ENCODE data around the gene EMID1. TPM values are rescaled to one million over a fixed set of nuclear protein-coding genes. Genes with fewer than 3 reads are reported as not detected.

The EMID1 gene
- total RNA-seq, 1 experiment from 2014 or later = 4.5 TPM

- no peak for DNase-seq
- no peak overlapping the region for H3K4me3 ChIP-seq (ENCODE audit: insufficient read depth, low read depth, low read length)
- H3K27me3 ChIP-seq (ENCODE audit: control insufficient read depth, insufficient read depth, low read length) = no peaks in the 10 kb centered on the region
- H3K36me3 ChIP-seq (replicated peaks; ENCODE audit: control insufficient read depth, insufficient read depth, low read length) = peaks cover 54% of the 10 kb centered on the region
These were observed 83.1 kb downstream of the EMID1 start for GRCh38 chr22:29288837-29289236.

- H3K27me3 ChIP-seq (ENCODE audit: control insufficient read depth, insufficient read depth, low read length) = no peaks in the 10 kb centered on the region
- DNase-seq = no peak
- no peak overlapping the region for H3K4me3 ChIP-seq (ENCODE audit: insufficient read depth, low read depth, low read length)
- peaks cover 52% of the 10 kb centered on the region for H3K36me3 ChIP-seq (replicated peaks; ENCODE audit: control insufficient read depth, insufficient read depth, low read length)
These were observed 84.4 kb downstream of the EMID1 start for GRCh38 chr22:29290061-29290460.

- H3K4me3 ChIP-seq (ENCODE audit: insufficient read depth, low read depth, low read length) = no peak overlapping the region
- no peak for DNase-seq
- H3K36me3 ChIP-seq (replicated peaks; ENCODE audit: control insufficient read depth, insufficient read depth, low read length) = peaks cover 58% of the 10 kb centered on the region
These were observed 85.5 kb downstream of the EMID1 start for GRCh38 chr22:29291215-29291614.

GRCh38 chr22:29292379-29292778, 86.7 kb downstream of the EMID1 start:
- Histone ChIP-seq H3K36me3 (replicated peaks; ENCODE audit: control insufficient read depth, insufficient read depth, low read length) (peaks cover 64% of the 10 kb centered on the region), H3K4me3 (ENCODE audit: insufficient read depth, low read depth, low read length) (no peak overlapping the region), H3K27me3 (ENCODE audit: control insufficient read depth, insufficient read depth, low read length) (no peaks in the 10 kb centered on the region)
- no peak for DNase-seq

More at GRCh38 chr22:29291215-29291614, 85.5 kb downstream of the EMID1 start:
- no peaks in the 10 kb centered on the region for H3K27me3 ChIP-seq (ENCODE audit: control insufficient read depth, insufficient read depth, low read length)

GRCh38 chr22:29298641-29299040, 92.9 kb downstream of the EMID1 start:
- Histone ChIP-seq H3K27me3 (ENCODE audit: control insufficient read depth, insufficient read depth, low read length) (no peaks in the 10 kb centered on the region), H3K4me3 (ENCODE audit: insufficient read depth, low read depth, low read length) (no peak overlapping the region), H3K36me3 (replicated peaks; ENCODE audit: control insufficient read depth, insufficient read depth, low read length) (peaks cover 51% of the 10 kb centered on the region)
- DNase-seq = no peak

- DNase-seq = no peak
- Histone ChIP-seq H3K27me3 (ENCODE audit: control insufficient read depth, insufficient read depth, low read length) (no peaks in the 10 kb centered on the region), H3K4me3 (ENCODE audit: insufficient read depth, low read depth, low read length) (no peak overlapping the region), H3K36me3 (replicated peaks; ENCODE audit: control insufficient read depth, insufficient read depth, low read length) (peaks cover 47% of the 10 kb centered on the region)
These were observed 93.6 kb downstream of the EMID1 start for GRCh38 chr22:29299136-29299900.

GRCh38 chr22:29300467-29300806, 94.7 kb downstream of the EMID1 start:
- Histone ChIP-seq H3K4me3 (ENCODE audit: insufficient read depth, low read depth, low read length) (no peak overlapping the region), H3K27me3 (ENCODE audit: control insufficient read depth, insufficient read depth, low read length) (no peaks in the 10 kb centered on the region), H3K36me3 (replicated peaks; ENCODE audit: control insufficient read depth, insufficient read depth, low read length) (peaks cover 42% of the 10 kb centered on the region)
- DNase-seq = no peak

- H3K27me3 ChIP-seq (ENCODE audit: control insufficient read depth, insufficient read depth, low read length) = no peaks in the 10 kb centered on the region
- peak; percentile 39 for DNase-seq
These were observed 95.3 kb downstream of the EMID1 start for GRCh38 chr22:29300807-29301601.

GRCh38 chr22:29301716-29302401, 96.2 kb downstream of the EMID1 start:
- Histone ChIP-seq H3K4me3 (ENCODE audit: insufficient read depth, low read depth, low read length) (no peak overlapping the region), H3K36me3 (replicated peaks; ENCODE audit: control insufficient read depth, insufficient read depth, low read length) (peaks cover 29% of the 10 kb centered on the region), H3K27me3 (ENCODE audit: control insufficient read depth, insufficient read depth, low read length) (no peaks in the 10 kb centered on the region)
- peak; percentile 48 for DNase-seq

More at GRCh38 chr22:29300807-29301601, 95.3 kb downstream of the EMID1 start:
- peaks cover 37% of the 10 kb centered on the region for H3K36me3 ChIP-seq (replicated peaks; ENCODE audit: control insufficient read depth, insufficient read depth, low read length)
- H3K4me3 ChIP-seq (ENCODE audit: insufficient read depth, low read depth, low read length) = no peak overlapping the region

- Histone ChIP-seq H3K36me3 (replicated peaks; ENCODE audit: control insufficient read depth, insufficient read depth, low read length) (peaks cover 24% of the 10 kb centered on the region), H3K4me3 (ENCODE audit: insufficient read depth, low read depth, low read length) (no peak overlapping the region), H3K27me3 (ENCODE audit: control insufficient read depth, insufficient read depth, low read length) (no peaks in the 10 kb centered on the region)
- no peak for DNase-seq
These were observed 96.6 kb downstream of the EMID1 start for GRCh38 chr22:29302402-29302680.

- DNase-seq = peak; percentile 59
- H3K27me3 ChIP-seq (ENCODE audit: control insufficient read depth, insufficient read depth, low read length) = no peaks in the 10 kb centered on the region
These were observed 97.2 kb downstream of the EMID1 start for GRCh38 chr22:29302681-29303465.

GRCh38 chr22:29305836-29306174, 100.1 kb downstream of the EMID1 start:
- H3K27me3 ChIP-seq (ENCODE audit: control insufficient read depth, insufficient read depth, low read length) = no peaks in the 10 kb centered on the region
- no peaks in the 10 kb centered on the region for H3K36me3 ChIP-seq (replicated peaks; ENCODE audit: control insufficient read depth, insufficient read depth, low read length)
- H3K4me3 ChIP-seq (ENCODE audit: insufficient read depth, low read depth, low read length) = peak overlapping the region; percentile 64
- DNase-seq = no peak

More at GRCh38 chr22:29302681-29303465, 97.2 kb downstream of the EMID1 start:
- Histone ChIP-seq H3K4me3 (ENCODE audit: insufficient read depth, low read depth, low read length) (no peak overlapping the region), H3K36me3 (replicated peaks; ENCODE audit: control insufficient read depth, insufficient read depth, low read length) (peaks cover 18% of the 10 kb centered on the region)

GRCh38 chr22:29306175-29306834, 100.6 kb downstream of the EMID1 start, which contains the start of gene GAS2L1:
Gene GAS2L1, plus strand, starts transcription at chr22:29306650. Its CDS starts 1,456 bp downstream, at chr22:29308106.
- no peaks in the 10 kb centered on the region for H3K36me3 ChIP-seq (replicated peaks; ENCODE audit: control insufficient read depth, insufficient read depth, low read length)
- DNase-seq = peak; percentile 92

More at GRCh38 chr22:29306175-29306834, 100.6 kb downstream of the EMID1 start, which contains the start of gene GAS2L1:
- peak within 1 kb of the TSS; percentile 64 for H3K4me3 ChIP-seq (ENCODE audit: insufficient read depth, low read depth, low read length)
- no peaks in the 10 kb centered on the region for H3K27me3 ChIP-seq (ENCODE audit: control insufficient read depth, insufficient read depth, low read length)
